ENCODE data around the gene NFATC1. TPM values are rescaled to one million over a fixed set of nuclear protein-coding genes. Genes with fewer than 3 reads are reported as not detected.

Gene NFATC1
- total and polyA plus RNA-seq, 2 donors (not counting 1 experiment from before 2014, with no cell fraction given) = 0.92 to 4.3 TPM

DNA sequence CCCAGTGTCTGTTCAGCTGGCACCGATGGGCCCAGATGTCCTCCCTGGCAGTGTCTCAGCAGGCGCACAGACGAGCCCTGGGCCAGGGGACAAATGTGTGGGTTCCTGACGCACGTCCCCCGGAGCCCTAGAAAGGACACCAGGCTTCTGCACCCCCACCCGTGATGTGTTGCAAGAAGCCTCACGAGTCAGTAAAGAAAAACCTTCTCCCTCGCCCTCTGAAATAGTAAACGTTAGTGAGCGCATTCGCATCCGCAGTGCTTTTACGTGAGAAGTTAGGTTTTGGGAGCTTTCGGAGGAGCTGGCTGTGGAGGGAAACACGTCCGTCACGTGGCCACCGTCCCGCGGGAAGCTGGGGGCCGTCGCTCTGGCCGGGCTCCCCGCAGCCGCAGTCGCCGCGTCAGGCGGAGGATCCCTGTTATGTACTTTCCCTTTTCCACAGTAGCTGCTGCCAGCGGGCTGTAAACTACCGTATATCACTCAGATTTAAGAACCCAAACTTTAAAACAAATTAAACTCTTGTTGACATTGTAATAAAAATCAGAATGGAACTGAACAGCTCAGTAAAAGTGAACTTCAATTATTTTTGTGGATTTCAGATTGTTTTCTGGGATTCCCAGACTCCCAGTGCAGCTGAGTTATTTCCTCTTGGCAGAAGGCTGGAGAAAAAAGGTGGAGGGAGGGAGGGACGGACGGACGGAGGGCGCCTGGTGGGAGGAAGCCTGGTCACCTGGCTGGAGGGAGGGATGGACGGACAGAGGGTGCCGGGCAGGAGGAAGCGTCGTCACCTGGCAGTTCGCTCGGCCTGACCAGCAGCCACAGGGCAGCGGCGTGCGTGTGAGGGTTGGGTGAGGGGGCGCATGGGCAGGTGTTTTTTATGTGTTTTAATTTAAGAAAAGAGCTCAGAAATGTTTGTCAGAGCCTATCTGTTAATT is 112.1 kb downstream of the NFATC1 start:
- no peaks in the 10 kb centered on the region for H4K20me1 ChIP-seq (ENCODE audit: control insufficient read depth, extremely low read depth, insufficient read depth, low read length)
- H3K9me3 ChIP-seq (ENCODE audit: control insufficient read depth, insufficient read depth, low read depth, low read length) = no peaks in the 10 kb centered on the region
- H3K4me3 ChIP-seq (replicated peaks in 1 of 4; ENCODE audit: control extremely low read depth in 1 of 4, insufficient read depth in 1 of 4, low read depth in 3 of 4, low read length in 4 of 4) = peak overlapping the region; percentile 21 to 48 (median 30)
- TF ChIP-seq, protein P1, sequence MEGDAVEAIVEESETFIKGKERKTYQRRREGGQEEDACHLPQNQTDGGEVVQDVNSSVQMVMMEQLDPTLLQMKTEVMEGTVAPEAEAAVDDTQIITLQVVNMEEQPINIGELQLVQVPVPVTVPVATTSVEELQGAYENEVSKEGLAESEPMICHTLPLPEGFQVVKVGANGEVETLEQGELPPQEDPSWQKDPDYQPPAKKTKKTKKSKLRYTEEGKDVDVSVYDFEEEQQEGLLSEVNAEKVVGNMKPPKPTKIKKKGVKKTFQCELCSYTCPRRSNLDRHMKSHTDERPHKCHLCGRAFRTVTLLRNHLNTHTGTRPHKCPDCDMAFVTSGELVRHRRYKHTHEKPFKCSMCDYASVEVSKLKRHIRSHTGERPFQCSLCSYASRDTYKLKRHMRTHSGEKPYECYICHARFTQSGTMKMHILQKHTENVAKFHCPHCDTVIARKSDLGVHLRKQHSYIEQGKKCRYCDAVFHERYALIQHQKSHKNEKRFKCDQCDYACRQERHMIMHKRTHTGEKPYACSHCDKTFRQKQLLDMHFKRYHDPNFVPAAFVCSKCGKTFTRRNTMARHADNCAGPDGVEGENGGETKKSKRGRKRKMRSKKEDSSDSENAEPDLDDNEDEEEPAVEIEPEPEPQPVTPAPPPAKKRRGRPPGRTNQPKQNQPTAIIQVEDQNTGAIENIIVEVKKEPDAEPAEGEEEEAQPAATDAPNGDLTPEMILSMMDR (conservative IDR thresholded peaks at IDR 0.05 in 1 of 2, IDR thresholded peaks at IDR 0.05 in 1 of 2; ENCODE audit: low read depth in 1 of 2, low read length in 2 of 2) = no peak
- TF ChIP-seq EZH2 (IDR thresholded peaks at IDR 0.05; ENCODE audit: low read length, missing control alignments) = no peak
- H3K4me1 ChIP-seq (ENCODE audit: control insufficient read depth, extremely low read depth, insufficient read depth, low read length) = peaks cover 3% of the 10 kb centered on the region
- no peaks in the 10 kb centered on the region for H3K36me3 ChIP-seq (ENCODE audit: control insufficient read depth, insufficient read depth, low read length)
- H3K27ac ChIP-seq (ENCODE audit: insufficient read depth, low read length) = peak overlapping the region; percentile 32
- H3K79me2 ChIP-seq (ENCODE audit: control insufficient read depth, insufficient read depth, low read length) = no peaks in the 10 kb centered on the region
- peak overlapping the region; percentile 4 for H3K9ac ChIP-seq (ENCODE audit: insufficient read depth, low read length)
- no peaks in the 10 kb centered on the region for H3K27me3 ChIP-seq (ENCODE audit: control insufficient read depth, insufficient read depth, low read length)
- H2AFZ ChIP-seq (ENCODE audit: low read length) = peak overlapping the region; percentile 82
- peak overlapping the region; percentile 83 for H3K4me2 ChIP-seq (ENCODE audit: extremely low read depth, insufficient read depth, low read length)
- peak; percentile 38 to 53 for DNase-seq (ENCODE audit: low read depth in 2 of 2)

DNA sequence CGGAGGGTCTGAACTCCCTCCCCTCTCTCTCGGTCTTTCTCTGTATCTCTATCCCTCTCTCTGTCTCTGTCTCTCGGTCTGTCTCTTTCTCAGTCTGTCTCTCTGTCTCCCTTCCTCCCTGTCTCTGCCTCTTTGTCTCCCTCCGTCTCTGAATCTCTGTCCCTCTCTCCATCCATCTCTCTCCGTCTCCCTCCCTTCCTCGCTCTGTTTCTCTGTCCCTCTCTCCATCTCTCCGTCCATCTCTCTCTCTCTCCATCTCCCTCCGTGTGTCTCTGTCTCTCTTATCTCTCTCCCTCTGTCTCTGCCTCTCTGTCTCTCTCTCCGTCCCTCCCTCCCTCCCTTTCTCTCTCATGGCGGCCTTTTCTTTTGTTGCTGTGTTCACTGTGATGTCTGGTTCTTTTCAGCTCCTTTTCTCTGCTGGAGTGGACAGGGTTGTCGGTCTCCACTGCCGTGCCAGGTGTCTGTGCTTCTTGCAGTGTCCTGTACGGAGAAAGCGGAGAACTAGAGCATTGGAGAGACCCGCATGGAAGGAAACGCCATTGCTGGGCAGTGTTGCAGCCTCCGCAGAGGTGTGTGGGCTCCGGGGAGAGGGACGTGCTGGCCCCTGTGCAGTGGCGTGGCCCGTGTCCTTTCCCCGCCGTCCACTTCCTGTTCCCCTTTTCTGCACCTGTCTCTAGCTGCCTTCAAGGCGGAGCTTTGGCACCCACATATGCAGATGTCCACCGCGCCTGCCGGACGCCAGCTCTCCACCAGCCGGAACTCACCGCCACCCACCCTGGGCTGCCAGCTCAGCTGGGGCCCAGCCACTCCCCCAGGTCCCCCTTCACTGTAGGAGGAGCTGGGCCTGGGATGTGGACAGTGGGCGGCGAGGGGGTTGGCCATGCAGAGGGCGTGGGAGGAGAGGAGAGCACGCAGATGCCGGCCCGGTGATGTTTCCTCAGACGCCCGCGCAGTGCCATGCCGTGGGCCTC is 113.1 kb downstream of the NFATC1 start:
- no peaks in the 10 kb centered on the region for H3K79me2 ChIP-seq (ENCODE audit: control insufficient read depth, insufficient read depth, low read length)
- no peaks in the 10 kb centered on the region for H3K9me3 ChIP-seq (ENCODE audit: control insufficient read depth, insufficient read depth, low read depth, low read length)
- no peak overlapping the region for H3K9ac ChIP-seq (ENCODE audit: insufficient read depth, low read length)
- no peak overlapping the region for H3K4me3 ChIP-seq (replicated peaks in 1 of 4; ENCODE audit: control extremely low read depth in 1 of 4, insufficient read depth in 1 of 4, low read depth in 3 of 4, low read length in 4 of 4)
- no peak overlapping the region for H2AFZ ChIP-seq (ENCODE audit: low read length)
- no peak for DNase-seq (ENCODE audit: low read depth in 2 of 2)
- H3K27ac ChIP-seq (ENCODE audit: insufficient read depth, low read length) = no peak overlapping the region
- H3K4me1 ChIP-seq (ENCODE audit: control insufficient read depth, extremely low read depth, insufficient read depth, low read length) = peaks cover 3% of the 10 kb centered on the region
- TF ChIP-seq EZH2 (IDR thresholded peaks at IDR 0.05; ENCODE audit: low read length, missing control alignments) = no peak
- TF ChIP-seq, protein P1 (conservative IDR thresholded peaks at IDR 0.05 in 1 of 2, IDR thresholded peaks at IDR 0.05 in 1 of 2; ENCODE audit: low read depth in 1 of 2, low read length in 2 of 2) = no peak
- H3K36me3 ChIP-seq (ENCODE audit: control insufficient read depth, insufficient read depth, low read length) = no peaks in the 10 kb centered on the region
- no peak overlapping the region for H3K4me2 ChIP-seq (ENCODE audit: extremely low read depth, insufficient read depth, low read length)
- no peaks in the 10 kb centered on the region for H3K27me3 ChIP-seq (ENCODE audit: control insufficient read depth, insufficient read depth, low read length)
- H4K20me1 ChIP-seq (ENCODE audit: control insufficient read depth, extremely low read depth, insufficient read depth, low read length) = no peaks in the 10 kb centered on the region

DNA sequence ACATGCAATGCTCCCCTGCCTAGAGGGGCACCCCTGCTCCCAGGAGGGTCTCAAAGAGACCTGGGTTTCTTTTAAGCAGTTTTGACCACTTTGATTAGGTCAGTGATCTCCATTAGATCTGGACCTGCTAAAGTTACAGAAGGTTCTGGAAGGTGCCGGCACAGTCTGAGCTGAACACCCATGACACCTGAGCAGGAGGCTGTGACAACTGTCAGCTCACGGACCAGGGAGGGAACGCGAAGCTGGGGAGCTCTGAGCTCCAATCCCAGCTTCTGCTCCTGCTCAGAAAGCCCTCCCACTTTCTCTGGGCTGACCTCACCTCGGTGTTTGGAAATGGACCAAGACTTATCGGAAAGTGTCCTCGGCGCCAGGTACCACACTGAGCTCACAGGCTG is 113.8 kb downstream of the NFATC1 start:
- H3K4me3 ChIP-seq (replicated peaks in 1 of 4; ENCODE audit: control extremely low read depth in 1 of 4, insufficient read depth in 1 of 4, low read depth in 3 of 4, low read length in 4 of 4) = no peak overlapping the region
- no peak overlapping the region for H2AFZ ChIP-seq (ENCODE audit: low read length)
- no peaks in the 10 kb centered on the region for H3K9me3 ChIP-seq (ENCODE audit: control insufficient read depth, insufficient read depth, low read depth, low read length)

More for the DNA sequence above, 113.8 kb downstream of the NFATC1 start:
- no peak for DNase-seq (ENCODE audit: low read depth in 2 of 2)
- TF ChIP-seq, protein P1 (conservative IDR thresholded peaks at IDR 0.05 in 1 of 2, IDR thresholded peaks at IDR 0.05 in 1 of 2; ENCODE audit: low read depth in 1 of 2, low read length in 2 of 2) = no peak
- no peak for TF ChIP-seq EZH2 (IDR thresholded peaks at IDR 0.05; ENCODE audit: low read length, missing control alignments)
- Histone ChIP-seq H3K36me3 (ENCODE audit: control insufficient read depth, insufficient read depth, low read length) (no peaks in the 10 kb centered on the region), H4K20me1 (ENCODE audit: control insufficient read depth, extremely low read depth, insufficient read depth, low read length) (no peaks in the 10 kb centered on the region), H3K9ac (ENCODE audit: insufficient read depth, low read length) (no peak overlapping the region), H3K4me1 (ENCODE audit: control insufficient read depth, extremely low read depth, insufficient read depth, low read length) (peaks cover 3% of the 10 kb centered on the region), H3K27ac (ENCODE audit: insufficient read depth, low read length) (no peak overlapping the region), H3K4me2 (ENCODE audit: extremely low read depth, insufficient read depth, low read length) (no peak overlapping the region), H3K79me2 (ENCODE audit: control insufficient read depth, insufficient read depth, low read length) (no peaks in the 10 kb centered on the region), H3K27me3 (ENCODE audit: control insufficient read depth, insufficient read depth, low read length) (no peaks in the 10 kb centered on the region)
